ENCODE measurements around the gene UNC13C. TPM values are rescaled to one million over a fixed set of nuclear protein-coding genes. Genes with fewer than 3 reads are reported as not detected.

Gene UNC13C
- polyA plus RNA-seq, 1 of the 3 experiments (the other 2 are of a cell fraction): not detected

DNA sequence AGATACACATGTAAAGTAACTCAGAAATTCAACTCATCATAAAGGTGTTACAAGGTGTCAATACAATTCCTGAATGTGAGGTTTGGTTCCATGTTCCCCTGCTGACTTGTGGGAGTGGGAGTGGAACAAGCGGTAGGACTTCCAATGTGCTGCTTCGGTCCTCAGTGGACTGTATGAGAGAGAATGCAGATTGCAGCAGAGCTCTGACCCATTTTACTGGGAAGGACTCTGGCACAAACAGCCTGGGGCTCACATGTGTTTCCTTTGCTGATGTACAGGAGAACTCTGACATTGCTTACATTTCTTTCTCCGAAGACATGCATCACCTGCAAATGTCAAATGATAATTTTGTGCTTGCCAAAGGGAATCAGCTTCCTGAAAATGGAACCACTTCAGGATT, 111.5 kb downstream of the UNC13C start:
- Histone ChIP-seq H3K9ac (no peak overlapping the region), H3K4me1 (ENCODE audit: control insufficient read depth in 1 of 2, insufficient read depth in 2 of 2, low read depth in 1 of 2, low read length in 1 of 2) (no peaks in the 10 kb centered on the region), H3K27ac (ENCODE audit: low read depth in 2 of 2, low read length in 1 of 2) (no peak overlapping the region), H2AFZ (ENCODE audit: low read depth) (no peak overlapping the region), H3K4me3 (ENCODE audit: low read depth in 2 of 2, low read length in 1 of 2) (no peak overlapping the region), H4K20me1 (ENCODE audit: insufficient read depth) (no peaks in the 10 kb centered on the region), H3K9me3 (no peaks in the 10 kb centered on the region), H3K79me2 (ENCODE audit: insufficient read depth) (no peaks in the 10 kb centered on the region), H3K27me3 (ENCODE audit: insufficient read depth) (no peaks in the 10 kb centered on the region), H3K36me3 (replicated peaks in 1 of 2; ENCODE audit: control insufficient read depth in 1 of 2, insufficient read depth in 2 of 2, low read length in 1 of 2) (no peaks in the 10 kb centered on the region), H3K9me2 (no peaks in the 10 kb centered on the region), H3K4me2 (no peak overlapping the region), H3F3A (replicated peaks; ENCODE audit: insufficient read depth) (no peaks in the 10 kb centered on the region)
- 0% methylated on average over 3 of the region's 3 CpGs for WGBS (ENCODE audit: low lambda C conversion rate)
- ChIA-PET CTCF (interaction anchor here (0.8 kb wide), 1 partner anchor 1020 kb away, joined by 3 read pairs; no protein-coding TSS in a partner anchor), POLR2A (no interaction called here)
- no peak for TF ChIP-seq FOXJ3 (CRISPR knock-in tag; IDR thresholded peaks at IDR 0.05)
- no peak for TF ChIP-seq RAD21 (IDR thresholded peaks at IDR 0.05; ENCODE audit: low read length)
- no peak for TF ChIP-seq JUND (IDR thresholded peaks at IDR 0.05)
- TF ChIP-seq, protein P1, sequence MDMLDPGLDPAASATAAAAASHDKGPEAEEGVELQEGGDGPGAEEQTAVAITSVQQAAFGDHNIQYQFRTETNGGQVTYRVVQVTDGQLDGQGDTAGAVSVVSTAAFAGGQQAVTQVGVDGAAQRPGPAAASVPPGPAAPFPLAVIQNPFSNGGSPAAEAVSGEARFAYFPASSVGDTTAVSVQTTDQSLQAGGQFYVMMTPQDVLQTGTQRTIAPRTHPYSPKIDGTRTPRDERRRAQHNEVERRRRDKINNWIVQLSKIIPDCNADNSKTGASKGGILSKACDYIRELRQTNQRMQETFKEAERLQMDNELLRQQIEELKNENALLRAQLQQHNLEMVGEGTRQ (IDR thresholded peaks at IDR 0.05; ENCODE audit: borderline replicate concordance, low read depth, low read length): no peak
- TF ChIP-seq CHD2 (IDR thresholded peaks at IDR 0.05; ENCODE audit: low read length, partially characterized antibody): no peak
- DNase-seq: no peak

DNA sequence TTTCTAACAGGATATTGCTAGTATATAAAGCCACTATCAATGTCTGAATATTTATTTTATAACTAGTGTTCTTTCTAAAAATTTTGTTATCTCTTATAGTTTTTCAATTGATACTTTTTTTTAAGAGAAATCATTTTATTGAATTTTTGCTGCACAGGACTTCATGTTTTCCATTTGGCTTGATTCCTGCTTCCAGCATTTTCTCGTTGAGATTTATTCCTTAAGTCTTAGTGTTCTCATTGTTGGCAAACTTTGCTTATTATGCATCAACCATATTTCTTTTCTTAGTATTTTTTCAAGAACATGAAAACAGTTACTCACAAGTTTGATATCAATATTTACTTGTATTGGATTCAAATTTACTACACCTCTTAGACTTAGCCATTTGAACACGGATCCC, 113.4 kb downstream of the UNC13C start:
- no peak for DNase-seq
- WGBS (ENCODE audit: low lambda C conversion rate): 0% methylated on average over 2 of the region's 2 CpGs

DNA sequence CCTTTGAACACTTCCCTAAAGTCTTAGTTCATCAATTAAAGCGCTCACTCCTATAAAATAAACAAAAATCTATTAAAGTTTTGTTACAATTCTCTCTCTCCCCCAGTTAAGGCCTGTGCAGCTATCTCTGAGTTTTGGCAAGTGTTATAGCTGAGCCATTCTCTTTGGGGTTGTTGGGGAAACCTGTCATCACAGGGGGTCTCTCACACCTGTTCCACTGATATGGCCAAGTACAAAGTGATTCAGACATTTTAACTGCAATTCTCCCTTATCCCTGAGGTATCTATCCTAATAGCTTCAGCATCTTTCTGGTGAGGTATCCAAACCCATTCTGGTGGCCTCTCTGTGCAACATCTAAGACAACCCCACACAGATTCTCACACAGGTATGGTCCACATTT, 116.4 kb downstream of the UNC13C start:
- H3K9me3 ChIP-seq: no peaks in the 10 kb centered on the region
- no peaks in the 10 kb centered on the region for H3F3A ChIP-seq (replicated peaks; ENCODE audit: insufficient read depth)
- no peak for DNase-seq
- no peak overlapping the region for H2AFZ ChIP-seq (ENCODE audit: low read depth)
- H3K4me1 ChIP-seq (ENCODE audit: control insufficient read depth in 1 of 2, insufficient read depth in 2 of 2, low read depth in 1 of 2, low read length in 1 of 2): no peaks in the 10 kb centered on the region
- H3K27me3 ChIP-seq (ENCODE audit: insufficient read depth): no peaks in the 10 kb centered on the region
- no peak overlapping the region for H3K27ac ChIP-seq (ENCODE audit: low read depth in 2 of 2, low read length in 1 of 2)
- H3K4me2 ChIP-seq: no peak overlapping the region
- no peak overlapping the region for H3K9ac ChIP-seq
- H3K9me2 ChIP-seq: no peaks in the 10 kb centered on the region
- 0% methylated on average over 1 of the region's 1 CpG for WGBS (ENCODE audit: low lambda C conversion rate)
- TF ChIP-seq, protein P2, sequence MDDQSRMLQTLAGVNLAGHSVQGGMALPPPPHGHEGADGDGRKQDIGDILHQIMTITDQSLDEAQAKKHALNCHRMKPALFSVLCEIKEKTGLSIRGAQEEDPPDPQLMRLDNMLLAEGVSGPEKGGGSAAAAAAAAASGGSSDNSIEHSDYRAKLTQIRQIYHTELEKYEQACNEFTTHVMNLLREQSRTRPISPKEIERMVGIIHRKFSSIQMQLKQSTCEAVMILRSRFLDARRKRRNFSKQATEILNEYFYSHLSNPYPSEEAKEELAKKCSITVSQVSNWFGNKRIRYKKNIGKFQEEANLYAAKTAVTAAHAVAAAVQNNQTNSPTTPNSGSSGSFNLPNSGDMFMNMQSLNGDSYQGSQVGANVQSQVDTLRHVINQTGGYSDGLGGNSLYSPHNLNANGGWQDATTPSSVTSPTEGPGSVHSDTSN (IDR thresholded peaks at IDR 0.05): no peak
- TF ChIP-seq RXRA (IDR thresholded peaks at IDR 0.05; ENCODE audit: borderline replicate concordance, low read depth) (no peak), RCOR1 (IDR thresholded peaks at IDR 0.05; ENCODE audit: low read length) (no peak), POLR2AphosphoS5 (IDR thresholded peaks at IDR 0.05; ENCODE audit: low read depth, low read length) (no peak), EP300 (IDR thresholded peaks at IDR 0.05; ENCODE audit: borderline replicate concordance in 1 of 2, low read depth in 1 of 2, low read length in 1 of 2) (no peak), MEF2A (IDR thresholded peaks at IDR 0.05; ENCODE audit: borderline replicate concordance, low read depth) (no peak), GABPA (IDR thresholded peaks at IDR 0.05; ENCODE audit: low read depth) (no peak)
- TF ChIP-seq, protein P1 (IDR thresholded peaks at IDR 0.05; ENCODE audit: borderline replicate concordance, low read depth, low read length): no peak
- H4K20me1 ChIP-seq (ENCODE audit: insufficient read depth): no peaks in the 10 kb centered on the region
- no peaks in the 10 kb centered on the region for H3K36me3 ChIP-seq (replicated peaks in 1 of 2; ENCODE audit: control insufficient read depth in 1 of 2, insufficient read depth in 2 of 2, low read length in 1 of 2)
- no peak overlapping the region for H3K4me3 ChIP-seq (ENCODE audit: low read depth in 2 of 2, low read length in 1 of 2)
- H3K79me2 ChIP-seq (ENCODE audit: insufficient read depth): no peaks in the 10 kb centered on the region
- ChIA-PET POLR2A (no interaction called here), CTCF (interaction anchor here (1.9 kb wide), 1 partner anchor 12 kb away, joined by 12 read pairs; no protein-coding TSS in a partner anchor)

More for the DNA sequence above, 113.4 kb downstream of the UNC13C start:
- Histone ChIP-seq H3K4me1 (ENCODE audit: control insufficient read depth in 1 of 2, insufficient read depth in 2 of 2, low read depth in 1 of 2, low read length in 1 of 2) (no peaks in the 10 kb centered on the region), H3K4me3 (ENCODE audit: low read depth in 2 of 2, low read length in 1 of 2) (no peak overlapping the region), H3K27me3 (ENCODE audit: insufficient read depth) (no peaks in the 10 kb centered on the region), H2AFZ (ENCODE audit: low read depth) (no peak overlapping the region), H3K9me3 (no peaks in the 10 kb centered on the region), H4K20me1 (ENCODE audit: insufficient read depth) (no peaks in the 10 kb centered on the region), H3K9ac (no peak overlapping the region), H3K27ac (ENCODE audit: low read depth in 2 of 2, low read length in 1 of 2) (no peak overlapping the region), H3K9me2 (no peaks in the 10 kb centered on the region), H3F3A (replicated peaks; ENCODE audit: insufficient read depth) (no peaks in the 10 kb centered on the region), H3K79me2 (ENCODE audit: insufficient read depth) (no peaks in the 10 kb centered on the region), H3K4me2 (no peak overlapping the region), H3K36me3 (replicated peaks in 1 of 2; ENCODE audit: control insufficient read depth in 1 of 2, insufficient read depth in 2 of 2, low read length in 1 of 2) (no peaks in the 10 kb centered on the region)
- ChIA-PET CTCF (interaction anchor here (0.7 to 3.0 kb wide), 2 partner anchors 9 to 960 kb away, joined by 3 to 15 read pairs; no protein-coding TSS in a partner anchor), POLR2A (no interaction called here)
- TF ChIP-seq GABPA (IDR thresholded peaks at IDR 0.05; ENCODE audit: low read depth): no peak
- TF ChIP-seq YY1 (IDR thresholded peaks at IDR 0.05; ENCODE audit: low read depth): no peak
